IPS DF 4.7 (cell line): Measurements from ENCODE around the gene VGLL2.

Experiments
- DNase-seq: peaks from one replicate; pipeline ENCODE4 v3.0.0-alpha.2; 2013; ENCODE audit warnings: low spot score; ENCODE audit errors: extremely low read depth

VGLL2 gene

DNA sequence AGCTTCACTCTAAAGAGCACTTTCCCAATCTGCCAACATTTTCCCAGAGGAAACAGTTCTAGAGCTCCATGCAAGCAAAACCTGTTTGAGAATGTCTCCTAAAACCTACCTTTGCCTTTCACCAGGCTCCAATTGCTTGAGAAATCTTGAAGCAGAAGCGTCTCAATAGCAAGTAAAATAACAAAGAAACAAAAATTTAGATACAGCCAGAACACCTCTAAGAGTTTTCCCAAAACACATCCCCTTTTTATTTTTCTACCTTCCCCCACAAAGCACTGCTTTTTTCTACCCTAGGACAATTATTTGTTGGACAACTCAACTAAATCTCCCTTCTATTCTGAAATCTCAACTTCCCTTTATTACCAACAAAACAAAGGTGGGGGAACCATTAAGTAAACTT, 3.6 kb downstream of the VGLL2 start:
- DNase-seq, result no peak

- DNase-seq, result no peak
These were observed 4.3 kb downstream of the VGLL2 start for GRCh38 chr6:117269638-117270054.

DNA sequence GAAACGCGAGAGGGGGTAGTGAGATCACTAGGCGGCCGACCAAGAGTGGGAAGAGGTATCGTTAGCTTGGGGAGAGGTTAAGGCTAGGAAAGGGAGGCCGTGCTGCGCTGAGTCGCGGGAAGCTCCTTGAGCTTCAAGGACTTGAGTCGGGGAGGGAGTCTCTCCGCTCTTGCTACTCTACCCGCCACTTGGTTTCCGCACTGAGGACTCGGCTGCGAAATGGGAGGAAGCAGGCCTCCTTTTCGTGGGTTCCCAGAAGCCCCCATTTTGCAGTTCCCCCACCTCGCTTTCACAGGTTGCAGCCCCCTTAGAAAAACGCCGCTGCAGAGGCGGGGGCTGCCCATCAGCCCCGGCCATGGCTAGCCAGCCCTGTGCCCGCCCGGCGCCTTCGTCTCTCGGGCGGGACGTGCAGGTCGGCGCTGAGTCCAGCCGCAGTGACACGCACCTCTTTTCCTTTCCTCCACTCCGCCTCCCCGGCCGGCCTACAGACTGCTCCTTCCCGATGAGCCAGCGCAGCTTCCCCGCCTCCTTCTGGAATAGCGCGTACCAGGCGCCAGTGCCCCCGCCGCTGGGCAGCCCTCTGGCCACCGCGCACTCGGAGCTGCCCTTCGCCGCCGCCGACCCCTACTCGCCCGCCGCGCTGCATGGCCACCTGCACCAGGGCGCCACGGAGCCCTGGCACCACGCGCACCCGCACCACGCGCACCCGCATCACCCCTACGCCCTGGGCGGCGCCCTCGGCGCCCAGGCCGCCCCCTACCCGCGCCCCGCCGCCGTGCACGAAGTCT, 4.9 kb downstream of the VGLL2 start:
- no peak for DNase-seq

DNA sequence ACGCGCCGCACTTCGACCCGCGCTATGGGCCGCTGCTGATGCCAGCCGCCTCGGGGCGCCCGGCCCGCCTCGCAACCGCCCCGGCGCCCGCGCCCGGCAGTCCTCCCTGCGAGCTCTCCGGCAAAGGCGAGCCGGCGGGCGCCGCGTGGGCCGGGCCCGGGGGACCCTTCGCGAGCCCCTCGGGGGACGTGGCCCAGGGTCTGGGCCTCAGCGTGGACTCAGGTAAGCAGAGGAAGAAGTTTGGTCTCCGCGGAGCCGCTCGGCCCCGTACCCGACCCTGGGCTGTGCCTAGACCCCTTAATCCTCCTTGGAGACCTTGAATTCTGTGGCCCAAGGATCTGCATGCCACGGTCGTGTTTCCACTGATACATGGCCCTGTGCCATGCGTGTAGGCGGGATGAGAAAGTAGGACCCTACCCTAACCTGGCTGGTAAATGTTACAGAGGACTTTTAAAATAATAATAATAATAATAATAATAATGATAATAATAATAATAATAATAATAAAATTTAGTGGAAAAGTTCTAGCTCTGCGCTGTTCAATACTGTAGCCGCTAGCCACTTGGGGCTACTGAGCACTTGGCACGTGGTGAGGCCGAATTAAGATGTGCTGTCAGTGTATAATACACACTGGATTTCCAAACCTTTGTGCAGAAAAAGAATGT, 5.6 kb downstream of the VGLL2 start:
- no peak for DNase-seq

DNA sequence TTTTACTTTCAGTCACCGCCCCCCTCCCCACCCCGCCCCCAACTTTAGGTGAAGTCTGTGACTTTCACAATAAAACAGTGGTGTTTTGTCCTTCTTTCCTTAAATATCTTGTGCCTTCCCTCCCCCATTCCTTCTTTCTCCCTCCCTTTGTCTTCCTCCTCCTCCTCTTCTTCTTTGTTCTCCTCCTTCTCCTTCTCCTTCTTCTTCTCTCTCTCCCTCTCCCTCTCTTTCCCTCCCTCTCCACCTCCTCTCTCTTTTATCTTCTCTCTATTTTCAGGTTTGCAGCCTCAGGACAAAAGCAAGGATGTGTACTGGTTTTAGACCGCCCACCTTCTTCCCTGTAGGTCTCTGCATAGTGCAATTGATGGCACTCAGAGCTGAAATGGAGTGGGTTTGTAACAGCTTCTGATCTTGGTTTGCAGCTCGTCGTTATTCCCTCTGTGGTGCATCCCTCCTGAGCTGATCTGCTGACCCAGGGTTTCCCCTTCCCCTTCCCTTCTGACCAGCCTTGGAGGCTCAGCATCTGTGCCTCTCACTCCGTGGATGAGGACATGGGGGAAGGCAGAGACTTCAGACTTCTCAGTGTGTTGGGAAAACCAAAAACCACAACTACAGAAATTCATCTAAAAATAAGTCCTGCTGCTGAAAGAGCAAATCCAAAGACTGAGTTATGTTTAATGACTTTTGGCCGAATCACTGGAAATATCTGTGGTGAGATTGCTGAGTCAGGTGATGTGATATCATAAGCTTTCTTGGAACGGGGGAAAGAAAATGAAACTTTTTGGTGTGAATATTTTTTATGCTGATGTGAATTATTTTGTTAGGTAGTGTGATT, 6.9 kb downstream of the VGLL2 start:
- DNase-seq, result no peak

- no peak for DNase-seq
These were observed 7.5 kb downstream of the VGLL2 start for GRCh38 chr6:117272891-117273290.

GRCh38 chr6:117275205-117275604, 9.8 kb downstream of the VGLL2 start:
- DNase-seq, result no peak

DNA sequence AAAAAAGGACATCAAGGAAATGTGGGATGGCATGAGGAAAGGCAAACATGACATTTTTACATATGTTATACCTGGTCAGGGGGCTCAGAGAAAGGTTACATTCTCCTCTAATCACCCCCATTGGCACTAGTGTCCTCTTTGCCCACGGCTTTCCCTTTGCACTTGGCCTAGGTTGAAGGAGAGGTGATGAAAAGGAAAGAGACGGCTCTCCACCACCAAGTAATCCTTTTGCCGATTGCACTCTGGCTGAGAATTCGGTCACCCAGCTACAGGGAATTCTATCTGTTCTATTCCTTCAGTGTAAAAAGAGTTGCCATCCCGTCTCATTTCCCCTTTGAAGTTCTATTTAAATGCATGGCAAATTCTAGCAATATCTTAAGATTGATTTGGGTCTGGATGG, 10.4 kb downstream of the VGLL2 start:
- no peak for DNase-seq

DNA sequence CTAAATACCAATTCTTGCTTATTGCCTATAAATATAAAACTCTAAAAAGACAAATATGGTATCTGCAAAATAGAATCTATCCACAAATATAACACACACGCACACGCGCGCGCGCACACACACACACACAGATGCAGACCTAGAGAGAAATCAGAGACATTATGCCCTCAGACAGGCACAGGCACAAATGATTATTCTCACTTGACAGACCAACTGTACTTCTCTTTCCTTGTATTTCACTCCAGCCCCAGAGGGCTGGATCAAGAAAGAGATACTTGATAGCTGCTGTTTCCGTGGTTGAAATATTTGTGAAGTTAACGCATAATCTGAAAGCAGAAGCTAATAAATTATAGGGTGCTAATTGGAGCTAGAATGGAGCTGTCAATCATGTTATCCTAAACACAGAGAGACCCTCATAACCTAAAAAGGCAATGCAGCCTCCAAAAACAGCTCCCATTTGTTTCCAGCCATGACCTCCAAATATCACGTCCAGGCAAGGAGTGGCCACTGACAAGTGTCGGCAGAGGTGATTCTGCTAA, 11.5 kb downstream of the VGLL2 start:
- DNase-seq, result no peak

- DNase-seq, result no peak
These were observed 15.6 kb downstream of the VGLL2 start for GRCh38 chr6:117280922-117281321.

- no peak for DNase-seq
These were observed 22.8 kb downstream of the VGLL2 start for GRCh38 chr6:117288083-117288715.

- no peak for DNase-seq
These were observed 25.0 kb downstream of the VGLL2 start for GRCh38 chr6:117290173-117290846.

DNA sequence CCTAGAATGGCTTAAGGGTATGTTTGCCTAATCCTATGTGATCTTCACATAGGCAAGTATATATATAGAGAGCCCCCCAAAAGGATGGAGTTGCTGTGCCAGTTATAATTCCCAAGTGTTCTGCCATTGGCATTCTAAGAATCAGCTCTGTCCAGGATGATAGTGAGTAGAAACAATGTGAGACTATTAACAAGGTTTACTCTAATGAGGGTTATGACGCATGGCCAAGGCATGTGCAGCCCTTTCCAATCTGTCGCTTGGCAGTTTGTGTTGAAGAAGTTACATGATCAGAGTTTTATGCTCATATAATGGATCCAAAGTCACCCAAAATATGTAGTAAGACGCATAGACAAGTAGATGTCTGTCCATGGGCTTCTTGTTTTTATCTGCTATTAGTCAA, 33.6 kb downstream of the VGLL2 start:
- DNase-seq, result no peak

DNA sequence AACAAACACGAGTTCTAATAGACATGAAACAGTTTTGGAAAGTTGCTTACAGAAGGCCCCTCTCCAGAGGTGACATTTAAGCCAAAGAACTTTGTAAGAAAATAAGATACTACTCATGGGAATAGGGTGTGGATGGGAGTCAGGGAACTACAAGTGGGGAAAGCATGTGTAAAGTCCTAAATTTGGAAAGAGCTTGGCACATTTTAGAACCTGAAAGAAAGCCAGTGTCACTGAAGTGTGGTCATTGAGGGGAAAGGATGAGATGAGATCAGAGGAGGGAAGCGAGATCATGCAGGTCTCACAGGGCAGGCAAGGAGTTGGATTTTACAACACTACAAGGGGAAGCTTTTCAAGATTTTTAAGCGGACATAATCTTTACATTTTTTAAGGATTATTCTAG, 38.0 kb downstream of the VGLL2 start:
- DNase-seq, result no peak

GRCh38 chr6:117304446-117304845, 39.1 kb downstream of the VGLL2 start:
- no peak for DNase-seq

GRCh38 chr6:117306227-117306790, 41.0 kb downstream of the VGLL2 start:
- DNase-seq, result no peak

DNA sequence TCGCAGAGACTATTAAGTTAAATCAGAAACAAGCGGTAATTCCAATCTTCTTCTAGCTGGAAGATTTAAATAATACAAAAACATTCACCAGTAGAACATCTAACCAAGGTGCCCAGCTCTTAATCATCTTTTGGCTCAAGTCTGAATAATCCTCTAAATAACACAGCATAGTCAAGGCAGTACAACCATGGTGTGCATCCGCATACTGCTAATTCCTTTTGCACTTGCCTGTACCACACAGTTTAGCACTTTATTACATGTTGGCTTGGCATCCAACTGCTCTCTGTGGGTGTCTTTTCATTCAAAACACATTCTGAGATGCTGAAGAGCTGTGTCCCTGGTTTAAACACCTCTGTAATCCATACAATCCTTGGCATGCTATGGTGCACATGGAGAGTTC, 42.3 kb downstream of the VGLL2 start:
- DNase-seq, result no peak

DNA sequence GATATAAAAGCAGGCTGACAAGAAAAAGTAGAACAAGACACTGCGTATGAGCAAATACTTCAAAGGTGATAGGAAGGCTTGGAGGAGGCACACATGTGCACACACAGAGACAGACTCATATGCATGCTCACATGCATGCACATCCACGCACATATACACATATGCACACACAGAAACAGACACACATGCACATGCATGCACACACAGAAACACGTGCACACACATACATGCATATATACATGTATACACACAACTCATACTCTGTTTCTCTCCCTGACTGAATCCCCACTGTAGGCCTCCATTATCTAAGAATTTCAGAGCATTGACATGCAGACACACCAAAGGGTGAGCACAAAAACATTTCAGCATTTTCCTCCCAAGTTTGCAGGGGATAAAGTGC, 43.7 kb downstream of the VGLL2 start:
- no peak for DNase-seq

DNA sequence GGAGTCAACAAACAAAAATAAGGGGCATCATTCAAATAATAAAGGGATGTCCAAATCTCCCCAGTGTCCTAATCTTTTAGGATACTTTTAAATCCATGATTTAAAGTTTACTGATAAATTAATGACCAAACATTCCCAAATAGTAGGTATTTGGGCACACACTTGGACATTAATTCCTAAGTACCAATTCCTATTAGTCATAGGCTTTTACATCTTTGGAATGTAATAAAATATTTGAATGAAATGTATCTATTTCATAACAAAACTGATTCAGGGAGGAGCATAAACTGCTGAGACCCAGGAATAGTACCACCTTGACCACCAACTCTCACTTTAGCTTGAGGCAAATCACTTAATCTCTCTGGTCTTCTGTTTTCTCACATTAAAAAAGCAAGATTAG, 44.3 kb downstream of the VGLL2 start:
- no peak for DNase-seq

- no peak for DNase-seq
These were observed 46.0 kb downstream of the VGLL2 start for GRCh38 chr6:117311310-117311709.

- DNase-seq, result no peak
These were observed 46.4 kb downstream of the VGLL2 start for GRCh38 chr6:117311726-117312125.
